Body of pancreas (tissue), 4 donors: ENCODE data around the gene BPIFA1.
A peak's percentile ranks its signal among the peaks of the same experiment; 100 is the strongest.

Source experiments
- CTCF ChIP-seq, 7 experiments: fragments of 450-650 bp in 4 of 7; fragments of 200-600 bp in 3 of 7; sonication (generic) in 3 of 7; IDR thresholded peaks; one replicate each; pipeline ENCODE4 v1.5.1; 2016 to 2019; ENCODE audit warnings: antibody characterized with exemption in 7 of 7
- POLR2A ChIP-seq, 3 donors: fragments of 450-650 bp; IDR thresholded peaks; one replicate each; pipeline ENCODE4 v1.6.1; 2016; ENCODE audit warnings: antibody characterized with exemption in 3 of 3, mild to moderate bottlenecking in 2 of 3

- TF ChIP-seq CTCF (IDR thresholded peaks at IDR 0.05) (peak; percentile 71 to 91 (median 82)), POLR2A (IDR thresholded peaks at IDR 0.05) (no peak)
These were observed 56.1 kb downstream of the BPIFA1 start for GRCh38 chr20:33291830-33292355.
